Stimulated activated CD4-positive, alpha-beta T cell treated with anti-CD3 and anti-CD28 coated beads, TNF-alpha, amount 100 ng/mL, for 48 hours (primary cell): ENCODE results near the gene PPIL3.

Experiments used
- DNase-seq, 3 donors: peaks; one replicate each; pipeline ENCODE4 v3.0.0-alpha.2; 2020; ENCODE audit warnings: low read depth in 3 of 3

PPIL3 gene

DNA sequence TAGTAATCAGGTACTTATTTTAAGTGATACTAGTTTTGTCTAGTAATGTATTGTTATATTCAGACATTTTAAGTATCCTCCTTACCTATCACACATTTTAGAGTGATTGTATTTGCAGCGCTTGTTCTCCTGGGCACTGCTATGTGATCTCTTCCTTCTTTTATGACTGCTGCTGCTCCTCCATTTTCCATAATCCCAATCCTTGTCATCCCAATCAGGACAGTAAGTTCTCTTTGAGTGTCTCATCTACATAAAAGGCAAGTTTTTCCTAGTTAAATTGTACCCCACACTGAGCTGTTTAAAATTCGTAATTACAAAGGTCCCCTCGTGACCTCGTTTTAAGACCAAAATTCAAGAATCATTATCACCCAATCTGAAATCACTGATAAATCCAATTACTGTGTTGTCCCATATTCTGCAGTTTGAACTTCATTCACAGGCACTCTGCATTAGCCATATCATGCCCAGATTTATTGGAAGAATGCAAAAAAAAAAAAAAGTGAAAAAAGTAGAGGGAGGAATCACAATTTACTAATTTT lies 27.2 kb downstream of the PPIL3 start:
- DNase-seq = no peak

DNA sequence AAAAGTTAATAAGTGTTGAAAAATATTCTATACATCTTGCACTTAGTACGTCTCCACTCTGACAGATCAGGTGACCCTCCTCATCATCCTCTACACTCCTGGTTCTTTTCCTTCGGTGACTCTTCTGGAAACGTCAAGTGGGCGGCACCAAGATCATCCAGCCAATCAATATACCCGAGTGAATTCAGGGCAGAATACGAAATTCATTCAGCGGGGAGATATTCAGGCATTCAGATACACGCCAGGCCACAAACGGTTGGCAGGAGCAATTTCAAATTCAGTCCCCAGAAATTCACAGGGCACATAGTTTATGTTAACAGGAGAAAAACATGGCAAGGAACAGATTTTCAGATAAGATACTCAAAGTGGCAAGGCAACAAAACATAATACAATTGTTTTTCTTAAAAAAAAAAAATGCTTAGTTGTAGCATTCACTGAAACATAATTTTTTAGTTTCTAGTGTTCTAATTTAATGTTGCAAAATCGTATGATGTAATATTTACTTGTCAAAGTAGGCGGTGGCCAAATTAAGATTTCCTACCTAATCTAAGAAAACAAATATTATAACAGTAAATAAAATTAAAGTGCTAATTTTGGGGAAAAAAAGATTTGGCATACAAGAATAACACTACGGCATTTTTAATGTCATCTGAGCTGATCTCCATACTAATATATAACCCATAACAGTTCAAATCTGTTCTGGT lies 28.6 kb downstream of the PPIL3 start:
- no peak for DNase-seq

DNA sequence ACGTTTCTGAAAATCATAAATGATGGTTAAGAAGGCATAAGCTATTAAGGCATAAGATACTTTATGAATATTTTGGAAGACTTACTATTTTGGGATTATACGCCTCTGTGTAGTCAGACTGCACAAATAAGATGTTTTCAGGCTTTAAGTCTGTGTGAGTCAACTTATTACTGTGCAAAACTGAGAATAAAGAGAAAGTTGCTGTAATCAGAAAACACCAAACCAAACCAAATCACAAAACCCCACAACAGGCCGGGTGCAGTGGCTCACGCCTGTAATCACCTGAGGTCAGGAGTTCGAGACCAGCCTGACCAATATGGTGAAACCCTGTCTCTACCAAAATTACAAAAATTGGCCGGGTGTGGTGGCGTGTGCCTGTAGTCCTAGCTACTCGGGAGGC lies 32.1 kb downstream of the PPIL3 start:
- no peak for DNase-seq

DNA sequence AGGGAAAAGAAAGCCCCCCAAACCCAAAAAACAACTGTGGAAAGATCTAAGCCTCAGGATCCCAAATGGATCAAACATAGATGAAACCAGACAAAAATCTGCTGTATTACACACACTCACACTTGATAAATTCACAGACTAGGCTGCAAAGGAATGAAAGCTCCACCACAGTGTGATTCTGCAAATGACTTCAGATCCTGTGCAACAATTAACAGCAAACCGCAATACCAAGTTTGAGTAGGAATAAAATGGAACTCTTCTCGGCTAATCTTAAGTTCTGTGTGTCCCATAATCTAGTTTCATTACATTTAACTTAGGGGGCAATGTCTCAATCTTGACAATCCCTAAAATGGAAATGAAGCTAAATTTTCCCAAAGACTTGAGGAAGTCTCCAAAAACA lies 36.3 kb downstream of the PPIL3 start:
- no peak for DNase-seq

DNA sequence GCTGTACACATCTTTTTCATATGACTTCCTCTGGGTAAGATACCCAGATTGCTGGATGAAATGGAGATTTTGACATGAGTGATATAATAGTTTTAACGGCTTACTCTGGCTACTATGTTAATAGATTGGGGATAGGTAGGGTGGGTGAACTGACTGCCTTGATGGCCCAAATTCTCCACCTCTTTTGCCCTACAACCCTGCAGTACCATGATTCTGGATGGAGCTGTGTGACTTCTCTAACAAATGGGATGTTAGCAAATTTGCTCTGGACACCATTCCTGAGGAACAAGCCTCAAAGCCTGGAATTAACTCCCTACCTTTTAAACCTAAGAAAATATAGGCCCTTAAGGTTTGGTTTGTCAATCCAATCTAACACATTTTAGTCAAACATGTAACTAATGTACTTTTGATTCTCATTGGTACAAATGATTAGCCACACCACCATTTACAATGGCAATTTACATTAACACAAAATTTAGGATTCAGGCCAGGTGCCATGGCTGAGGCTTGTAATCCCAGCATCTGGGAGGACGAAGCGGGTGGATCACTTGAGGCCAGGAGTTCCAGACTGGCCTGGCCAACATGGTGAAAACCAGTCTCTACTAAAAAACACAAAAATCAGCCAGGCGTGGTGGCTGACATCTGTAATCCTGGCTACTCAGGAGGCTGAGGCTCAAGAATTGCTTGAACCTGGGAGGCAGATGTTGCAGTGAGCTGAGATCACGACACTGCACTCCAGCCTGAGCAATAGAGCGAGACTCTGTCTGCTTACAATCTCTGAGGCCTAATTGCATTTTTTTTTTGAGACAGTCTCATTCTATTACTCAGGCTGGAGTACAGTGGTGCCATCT lies 37.3 kb downstream of the PPIL3 start:
- no peak for DNase-seq

DNA sequence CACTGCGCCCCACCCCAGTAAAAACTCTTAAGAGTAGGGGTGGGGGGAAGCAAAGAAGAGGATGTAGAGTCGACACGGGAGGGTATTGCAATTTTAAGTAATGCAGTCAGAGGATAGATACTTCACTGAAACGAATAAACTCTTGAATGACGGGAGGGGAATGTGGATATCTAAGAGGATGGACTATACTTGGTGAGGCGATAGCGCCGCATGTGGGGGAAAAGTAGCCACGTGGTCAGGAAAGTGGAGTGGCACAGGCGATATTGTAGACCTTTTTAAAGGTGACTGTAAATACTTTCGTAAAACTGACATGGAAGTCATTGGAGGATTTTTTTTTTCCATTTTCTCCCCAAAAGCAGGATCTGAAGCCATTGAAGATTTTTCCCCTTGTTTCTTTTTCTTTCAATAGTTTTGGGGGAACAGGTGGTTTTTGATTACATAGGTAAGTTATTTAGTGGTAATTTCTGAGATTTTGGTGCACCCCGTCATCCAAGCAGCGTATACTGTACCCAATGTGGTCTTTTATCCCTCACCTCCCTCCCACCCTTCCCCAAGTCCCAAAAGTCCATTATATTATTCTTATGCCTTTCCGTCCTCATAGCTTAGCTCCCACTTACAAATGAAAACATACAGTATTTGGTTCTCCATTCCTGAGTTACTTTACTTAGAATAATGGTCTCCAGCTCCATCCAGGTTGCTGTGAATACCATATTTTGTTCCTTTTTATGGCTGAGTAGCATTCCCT lies 38.2 kb downstream of the PPIL3 start:
- DNase-seq = no peak

DNA sequence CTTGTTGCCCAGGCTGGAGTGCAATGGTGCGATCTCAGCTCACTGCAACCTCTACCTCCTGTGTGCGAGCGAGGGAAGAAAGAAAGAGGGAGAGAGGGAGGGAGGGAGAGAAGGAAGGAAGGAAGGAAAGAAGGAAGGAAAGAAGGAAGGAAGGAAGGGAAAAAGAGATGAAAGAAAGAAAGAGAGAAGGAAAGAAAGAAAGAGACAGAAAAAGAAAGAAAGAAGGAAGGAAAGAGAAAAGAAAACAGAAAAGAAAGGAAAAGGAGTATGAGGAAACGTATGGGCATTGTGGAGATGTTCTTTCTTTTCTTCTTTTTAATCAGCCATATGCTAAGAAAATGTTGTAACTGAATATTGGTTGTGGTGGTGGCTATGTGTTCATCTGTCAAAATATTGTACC lies 40.9 kb downstream of the PPIL3 start:
- DNase-seq = no peak

DNA sequence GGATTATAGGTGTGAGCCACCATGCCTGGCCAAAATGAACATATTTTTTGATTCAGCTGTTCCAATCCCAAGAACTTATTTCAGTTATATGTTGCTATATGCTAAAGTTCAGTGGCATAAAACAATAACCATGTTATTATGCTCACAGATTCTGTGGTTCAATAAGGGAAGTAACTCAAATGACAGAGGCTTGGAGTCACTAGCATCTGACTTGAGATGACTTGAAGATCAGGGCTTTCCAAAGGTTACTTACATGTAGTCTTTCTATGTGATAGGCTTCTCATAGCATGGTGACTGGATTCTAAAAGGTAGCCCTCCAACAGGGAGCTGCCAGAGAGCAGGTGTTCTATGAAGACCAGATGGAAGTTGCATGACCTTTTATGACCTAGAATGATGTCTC lies 41.6 kb downstream of the PPIL3 start:
- no peak for DNase-seq

DNA sequence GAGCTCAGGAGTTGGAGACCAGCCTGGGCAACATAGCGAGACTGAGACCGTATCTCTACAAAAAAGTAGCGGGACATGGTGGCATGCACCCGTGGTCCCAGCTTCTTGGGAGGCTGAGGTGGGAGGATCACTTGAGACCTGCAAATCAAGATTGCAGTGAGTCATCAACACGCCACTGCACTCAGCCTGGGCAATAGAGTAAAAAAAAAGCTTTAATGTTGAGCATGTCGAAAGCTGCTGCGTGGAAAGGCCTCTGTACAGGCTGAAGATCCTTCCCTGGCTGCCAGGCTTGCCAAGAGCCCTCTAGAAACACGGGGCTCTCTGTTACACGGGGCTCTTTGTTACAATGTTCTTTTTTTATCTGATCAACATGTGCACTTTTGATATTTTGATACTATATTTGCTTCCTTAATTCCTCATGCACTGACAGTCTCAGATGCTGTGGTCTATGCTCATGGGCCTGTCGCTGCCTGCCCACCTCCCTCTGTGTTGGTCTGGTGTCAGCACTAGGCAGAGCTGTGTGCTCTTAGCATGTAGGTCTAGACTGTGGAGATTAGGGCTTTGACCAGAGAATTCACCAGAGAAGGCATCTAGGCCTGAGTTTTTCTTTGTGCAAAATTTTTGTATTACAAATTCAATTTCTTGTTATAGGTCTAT lies 43.1 kb downstream of the PPIL3 start:
- DNase-seq = no peak

DNA sequence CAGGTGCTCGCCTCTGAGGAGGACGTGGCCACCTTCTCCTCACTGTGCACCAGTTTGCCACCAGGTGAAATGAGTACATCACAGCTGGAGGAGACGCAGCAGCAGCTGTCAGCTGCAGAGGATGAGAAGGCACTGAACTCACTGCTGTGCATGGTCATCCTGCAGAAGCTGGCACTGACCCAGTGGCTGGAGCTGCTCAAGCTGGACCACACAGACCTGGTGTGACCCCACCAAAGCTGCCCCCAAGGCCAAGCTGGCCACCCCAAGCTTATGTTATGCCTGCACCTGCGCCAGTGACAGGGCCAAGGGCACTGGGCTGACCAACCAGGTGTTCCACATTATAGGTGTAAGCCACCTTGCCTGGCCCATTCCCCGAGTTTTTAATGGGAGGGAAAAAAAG lies 43.7 kb downstream of the PPIL3 start:
- DNase-seq = no peak

DNA sequence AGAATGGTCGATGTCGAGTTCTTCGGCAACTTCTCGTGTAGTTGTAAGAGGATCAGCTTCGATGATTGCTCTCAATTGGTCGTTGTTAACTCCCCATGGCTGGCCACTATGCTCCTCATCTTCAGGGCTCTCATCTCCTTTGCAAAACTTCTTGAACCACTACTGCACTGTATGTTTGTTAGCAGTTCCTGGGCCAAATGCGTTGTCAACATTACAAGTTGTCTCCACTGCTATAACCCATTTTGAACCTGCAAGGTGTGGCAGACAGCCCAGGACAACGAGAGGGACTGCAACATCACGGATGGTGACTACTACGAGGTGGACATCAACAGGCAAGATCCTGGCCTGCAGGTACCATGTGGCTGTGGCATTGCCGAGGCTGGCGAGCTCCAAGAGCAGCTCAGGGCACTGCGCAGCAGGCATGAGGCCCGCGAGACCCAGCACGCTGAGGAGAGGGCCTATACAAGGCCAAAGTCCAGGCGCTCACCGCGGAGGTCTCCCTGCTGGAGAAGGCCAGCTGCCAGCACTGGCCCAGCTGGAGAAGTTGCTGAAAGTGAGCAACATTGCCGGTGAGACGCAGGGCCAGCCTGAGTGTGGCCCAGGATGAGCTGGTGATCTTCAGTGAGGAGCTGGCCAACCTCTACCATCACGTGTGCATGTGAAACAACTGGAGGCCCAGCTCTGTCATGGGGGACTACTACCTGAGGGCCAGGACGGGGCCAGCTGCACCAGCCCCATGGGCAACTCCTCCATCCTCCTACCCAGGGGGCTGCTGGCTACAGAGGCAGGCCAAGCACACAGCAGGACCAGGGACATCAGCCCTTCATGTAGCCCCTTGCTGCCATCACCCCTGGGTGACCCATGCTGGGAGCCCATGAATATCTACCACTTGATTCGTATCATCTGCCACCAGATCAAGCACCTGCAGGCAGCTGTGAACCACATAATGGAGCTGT lies 44.6 kb downstream of the PPIL3 start:
- no peak for DNase-seq

DNA sequence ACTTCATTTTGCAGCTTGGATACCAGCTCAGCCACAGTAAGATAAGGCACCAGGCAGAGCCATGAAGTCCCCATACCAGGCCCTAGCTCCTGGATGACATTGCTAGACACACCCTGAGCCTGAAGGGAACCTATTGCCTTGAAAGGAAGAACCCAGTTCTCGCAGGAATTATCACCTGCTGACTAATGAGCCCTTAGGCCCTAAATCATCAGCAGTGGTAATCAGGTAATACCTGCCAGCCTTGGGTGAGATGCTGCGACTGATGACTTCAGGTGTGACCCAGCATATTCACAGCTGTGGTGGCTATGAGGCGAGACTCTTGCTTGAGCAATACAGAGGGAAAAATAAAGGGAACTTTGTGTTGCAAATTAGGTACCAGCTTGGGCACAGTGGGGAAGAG lies 49.4 kb downstream of the PPIL3 start:
- DNase-seq = no peak

DNA sequence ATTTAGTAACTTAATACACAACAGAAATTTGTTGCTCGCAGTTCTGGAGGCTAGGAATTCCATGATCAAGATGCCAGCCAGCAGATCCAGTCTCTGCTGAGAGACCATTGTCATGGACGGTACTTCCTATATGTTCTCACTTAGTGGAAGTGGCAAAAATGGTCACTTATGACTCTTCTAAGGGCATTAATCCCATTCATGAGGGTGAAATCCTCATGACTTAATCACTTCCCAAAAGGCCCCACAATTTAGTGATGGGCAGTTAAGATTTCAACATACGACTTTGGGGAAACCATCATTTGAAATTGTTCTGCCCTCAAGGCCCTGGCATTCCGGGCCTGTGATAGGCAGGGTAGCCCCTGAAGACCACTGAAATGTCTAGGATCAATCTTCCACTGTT lies 54.2 kb downstream of the PPIL3 start:
- DNase-seq = no peak

DNA sequence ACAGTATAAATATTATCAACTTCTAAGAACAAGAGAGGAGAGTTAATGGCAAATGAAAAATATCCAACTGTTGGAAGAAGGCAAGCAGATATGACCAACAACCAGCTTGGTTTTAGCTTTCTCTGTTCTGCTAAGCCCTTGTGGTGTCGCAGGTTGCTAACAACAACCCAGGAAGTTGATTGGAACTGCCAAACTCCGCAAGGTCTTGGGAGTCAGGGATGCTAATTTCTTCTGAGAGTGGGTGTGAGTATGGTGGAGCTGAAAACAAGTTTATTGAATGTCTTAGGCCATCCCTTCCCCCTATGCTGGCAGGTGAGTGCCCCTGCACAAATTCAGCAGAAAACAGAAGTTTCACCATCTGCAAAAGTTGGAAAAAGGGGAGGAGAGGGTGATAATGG lies 59.6 kb downstream of the PPIL3 start:
- DNase-seq = no peak

DNA sequence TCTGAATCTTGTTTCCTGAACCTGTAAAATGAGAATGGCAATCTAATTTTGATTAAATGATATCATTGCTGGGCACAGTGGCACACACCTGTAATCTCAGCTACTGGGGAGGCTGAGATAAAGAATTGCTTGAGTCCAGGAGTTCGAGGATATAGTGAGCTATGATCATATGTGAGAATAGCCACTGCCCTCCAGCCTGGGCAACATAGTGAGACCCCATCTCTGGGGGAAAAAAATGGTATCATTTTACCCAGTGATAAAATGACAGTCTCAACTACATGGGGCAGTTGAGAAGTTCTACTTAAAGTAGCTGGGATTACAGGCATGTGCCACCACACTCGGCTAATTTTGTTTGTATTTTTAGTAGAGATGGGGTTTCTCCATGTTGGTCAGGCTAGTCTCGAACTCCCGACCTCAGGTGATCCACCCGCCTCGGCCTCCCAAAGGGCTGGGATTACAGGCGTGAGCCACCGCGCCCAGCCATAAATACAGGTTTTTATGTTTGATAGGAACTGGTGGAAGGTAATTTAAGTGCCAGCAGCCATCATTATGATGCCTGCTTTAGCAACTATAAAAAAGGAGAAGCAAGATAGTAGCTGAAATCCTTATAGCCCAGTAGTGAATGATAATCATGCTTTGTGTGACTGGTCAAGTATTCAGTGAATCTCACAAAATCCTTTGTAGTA lies 60.2 kb downstream of the PPIL3 start:
- no peak for DNase-seq

DNA sequence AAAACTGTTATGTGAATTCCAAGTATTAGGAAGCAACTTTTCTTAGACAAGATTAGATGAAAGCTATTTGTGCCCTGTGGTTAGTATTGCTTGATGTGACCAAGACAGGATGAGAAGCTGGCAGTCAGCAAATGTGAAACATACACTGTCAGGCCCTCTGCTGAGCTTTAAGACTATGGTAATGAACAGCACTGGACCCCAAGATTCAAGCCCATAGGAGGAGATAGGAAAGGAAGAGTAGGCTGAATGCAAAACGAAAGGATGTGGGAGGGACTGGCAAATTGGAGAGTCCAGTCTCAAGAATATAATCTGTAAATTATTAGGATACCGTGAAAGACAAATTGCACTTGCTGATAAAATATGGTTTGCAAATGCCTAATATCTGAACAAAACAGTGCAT lies 60.8 kb downstream of the PPIL3 start:
- no peak for DNase-seq

DNA sequence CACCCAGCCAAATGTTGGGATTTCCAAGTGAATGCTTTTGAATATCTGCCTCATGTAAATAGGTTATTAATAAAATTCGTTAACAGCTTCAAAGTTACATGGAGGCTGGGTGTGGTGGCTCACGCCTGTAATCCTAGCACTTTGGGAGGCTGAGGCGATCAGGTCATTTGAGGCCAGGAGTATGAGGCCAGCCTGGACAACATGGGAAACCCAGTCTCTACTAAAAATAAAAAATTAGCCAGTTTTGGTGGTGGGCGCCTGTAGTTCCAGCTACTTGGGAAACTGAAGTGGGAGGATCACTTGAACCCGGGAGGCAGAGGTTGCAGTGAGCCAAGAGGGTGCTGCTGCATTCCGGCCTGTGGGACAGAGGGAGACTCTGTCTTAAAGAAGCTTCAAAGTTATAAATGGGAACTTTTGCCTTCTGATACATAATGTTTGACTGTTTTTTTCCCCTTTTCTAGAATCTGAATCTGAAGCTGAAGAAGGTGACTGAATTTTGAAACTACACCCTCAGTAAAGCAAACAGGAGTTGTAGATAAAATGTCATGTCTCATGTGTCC lies 67.1 kb downstream of the PPIL3 start:
- DNase-seq = no peak
